ENCODE measurements around the gene KRTAP22-1. TPM values are rescaled to one million over a fixed set of nuclear protein-coding genes. Genes with fewer than 3 reads are reported as not detected.

The KRTAP22-1 gene
- total and polyA plus RNA-seq, 2 experiments from 2014 or later, result not detected

- Histone ChIP-seq H2AFZ (0 out of 2 replicates have a peak overlapping the region, but pooled peaks have one; percentile 3), H3K27ac (ENCODE audit: low read depth) (no peak overlapping the region), H3K27me3 (ENCODE audit: insufficient read depth) (no peaks in the 10 kb centered on the region), H3K4me3 (no peak overlapping the region), H4K20me1 (replicated peaks; ENCODE audit: insufficient read depth) (no peaks in the 10 kb centered on the region), H3K79me2 (replicated peaks; ENCODE audit: insufficient read depth) (no peaks in the 10 kb centered on the region), H3K9me2 (ENCODE audit: insufficient read depth) (peaks cover 5% of the 10 kb centered on the region; the same call in 1 of the 2 replicates), H3K36me3 (ENCODE audit: insufficient read depth) (no peaks in the 10 kb centered on the region), H3K4me2 (no peak overlapping the region), H3K4me1 (ENCODE audit: insufficient read depth) (no peaks in the 10 kb centered on the region), H3F3A (replicated peaks; ENCODE audit: low read depth) (no peaks in the 10 kb centered on the region)
- Mint-ChIP-seq H3K4me3 (no peak overlapping the region), H3K36me3 (ENCODE audit: low read depth) (no peaks in the 10 kb centered on the region), H3K27me3 (ENCODE audit: insufficient read depth, low read depth, poor library complexity) (no peaks in the 10 kb centered on the region), H3K4me1 (no peaks in the 10 kb centered on the region), H3K9me3 (no peaks in the 10 kb centered on the region), H3K27ac (no peak overlapping the region)
- TF ChIP-seq EZH2phosphoT487 (IDR thresholded peaks at IDR 0.05; ENCODE audit: unreplicated experiment) (no peak), REST (IDR thresholded peaks at IDR 0.05; ENCODE audit: unreplicated experiment) (no peak), ZNF114 (CRISPR knock-in tag; IDR thresholded peaks at IDR 0.05) (no peak), CREB1 (CRISPR knock-in tag; IDR thresholded peaks at IDR 0.05; ENCODE audit: low read depth) (no peak), ZNF331 (CRISPR knock-in tag; IDR thresholded peaks at IDR 0.05; ENCODE audit: low read depth) (no peak)
- TF ChIP-seq, protein P1, sequence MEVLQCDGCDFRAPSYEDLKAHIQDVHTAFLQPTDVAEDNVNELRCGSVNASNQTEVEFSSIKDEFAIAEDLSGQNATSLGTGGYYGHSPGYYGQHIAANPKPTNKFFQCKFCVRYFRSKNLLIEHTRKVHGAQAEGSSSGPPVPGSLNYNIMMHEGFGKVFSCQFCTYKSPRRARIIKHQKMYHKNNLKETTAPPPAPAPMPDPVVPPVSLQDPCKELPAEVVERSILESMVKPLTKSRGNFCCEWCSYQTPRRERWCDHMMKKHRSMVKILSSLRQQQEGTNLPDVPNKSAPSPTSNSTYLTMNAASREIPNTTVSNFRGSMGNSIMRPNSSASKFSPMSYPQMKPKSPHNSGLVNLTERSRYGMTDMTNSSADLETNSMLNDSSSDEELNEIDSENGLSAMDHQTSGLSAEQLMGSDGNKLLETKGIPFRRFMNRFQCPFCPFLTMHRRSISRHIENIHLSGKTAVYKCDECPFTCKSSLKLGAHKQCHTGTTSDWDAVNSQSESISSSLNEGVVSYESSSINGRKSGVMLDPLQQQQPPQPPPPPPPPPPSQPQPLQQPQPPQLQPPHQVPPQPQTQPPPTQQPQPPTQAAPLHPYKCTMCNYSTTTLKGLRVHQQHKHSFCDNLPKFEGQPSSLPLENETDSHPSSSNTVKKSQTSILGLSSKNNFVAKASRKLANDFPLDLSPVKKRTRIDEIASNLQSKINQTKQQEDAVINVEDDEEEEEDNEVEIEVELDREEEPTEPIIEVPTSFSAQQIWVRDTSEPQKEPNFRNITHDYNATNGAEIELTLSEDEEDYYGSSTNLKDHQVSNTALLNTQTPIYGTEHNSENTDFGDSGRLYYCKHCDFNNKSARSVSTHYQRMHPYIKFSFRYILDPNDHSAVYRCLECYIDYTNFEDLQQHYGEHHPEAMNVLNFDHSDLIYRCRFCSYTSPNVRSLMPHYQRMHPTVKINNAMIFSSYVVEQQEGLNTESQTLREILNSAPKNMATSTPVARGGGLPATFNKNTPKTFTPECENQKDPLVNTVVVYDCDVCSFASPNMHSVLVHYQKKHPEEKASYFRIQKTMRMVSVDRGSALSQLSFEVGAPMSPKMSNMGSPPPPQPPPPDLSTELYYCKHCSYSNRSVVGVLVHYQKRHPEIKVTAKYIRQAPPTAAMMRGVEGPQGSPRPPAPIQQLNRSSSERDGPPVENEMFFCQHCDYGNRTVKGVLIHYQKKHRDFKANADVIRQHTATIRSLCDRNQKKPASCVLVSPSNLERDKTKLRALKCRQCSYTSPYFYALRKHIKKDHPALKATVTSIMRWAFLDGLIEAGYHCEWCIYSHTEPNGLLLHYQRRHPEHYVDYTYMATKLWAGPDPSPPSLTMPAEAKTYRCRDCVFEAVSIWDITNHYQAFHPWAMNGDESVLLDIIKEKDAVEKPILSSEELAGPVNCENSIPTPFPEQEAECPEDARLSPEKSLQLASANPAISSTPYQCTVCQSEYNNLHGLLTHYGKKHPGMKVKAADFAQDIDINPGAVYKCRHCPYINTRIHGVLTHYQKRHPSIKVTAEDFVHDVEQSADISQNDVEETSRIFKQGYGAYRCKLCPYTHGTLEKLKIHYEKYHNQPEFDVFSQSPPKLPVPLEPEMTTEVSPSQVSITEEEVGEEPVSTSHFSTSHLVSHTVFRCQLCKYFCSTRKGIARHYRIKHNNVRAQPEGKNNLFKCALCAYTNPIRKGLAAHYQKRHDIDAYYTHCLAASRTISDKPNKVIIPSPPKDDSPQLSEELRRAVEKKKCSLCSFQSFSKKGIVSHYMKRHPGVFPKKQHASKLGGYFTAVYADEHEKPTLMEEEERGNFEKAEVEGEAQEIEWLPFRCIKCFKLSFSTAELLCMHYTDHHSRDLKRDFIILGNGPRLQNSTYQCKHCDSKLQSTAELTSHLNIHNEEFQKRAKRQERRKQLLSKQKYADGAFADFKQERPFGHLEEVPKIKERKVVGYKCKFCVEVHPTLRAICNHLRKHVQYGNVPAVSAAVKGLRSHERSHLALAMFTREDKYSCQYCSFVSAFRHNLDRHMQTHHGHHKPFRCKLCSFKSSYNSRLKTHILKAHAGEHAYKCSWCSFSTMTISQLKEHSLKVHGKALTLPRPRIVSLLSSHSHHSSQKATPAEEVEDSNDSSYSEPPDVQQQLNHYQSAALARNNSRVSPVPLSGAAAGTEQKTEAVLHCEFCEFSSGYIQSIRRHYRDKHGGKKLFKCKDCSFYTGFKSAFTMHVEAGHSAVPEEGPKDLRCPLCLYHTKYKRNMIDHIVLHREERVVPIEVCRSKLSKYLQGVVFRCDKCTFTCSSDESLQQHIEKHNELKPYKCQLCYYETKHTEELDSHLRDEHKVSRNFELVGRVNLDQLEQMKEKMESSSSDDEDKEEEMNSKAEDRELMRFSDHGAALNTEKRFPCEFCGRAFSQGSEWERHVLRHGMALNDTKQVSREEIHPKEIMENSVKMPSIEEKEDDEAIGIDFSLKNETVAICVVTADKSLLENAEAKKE (CRISPR knock-in tag; IDR thresholded peaks at IDR 0.05), result no peak
- DNase-seq (ENCODE audit: low spot score) (peak; percentile 15), ATAC-seq (no peak)
Observed at GRCh38 chr21:30579346-30579745, 21.5 kb upstream of the KRTAP22-1 start.

Data from GM23338 (cell line).